ENCODE measurements around the gene SMOC2.

DNA sequence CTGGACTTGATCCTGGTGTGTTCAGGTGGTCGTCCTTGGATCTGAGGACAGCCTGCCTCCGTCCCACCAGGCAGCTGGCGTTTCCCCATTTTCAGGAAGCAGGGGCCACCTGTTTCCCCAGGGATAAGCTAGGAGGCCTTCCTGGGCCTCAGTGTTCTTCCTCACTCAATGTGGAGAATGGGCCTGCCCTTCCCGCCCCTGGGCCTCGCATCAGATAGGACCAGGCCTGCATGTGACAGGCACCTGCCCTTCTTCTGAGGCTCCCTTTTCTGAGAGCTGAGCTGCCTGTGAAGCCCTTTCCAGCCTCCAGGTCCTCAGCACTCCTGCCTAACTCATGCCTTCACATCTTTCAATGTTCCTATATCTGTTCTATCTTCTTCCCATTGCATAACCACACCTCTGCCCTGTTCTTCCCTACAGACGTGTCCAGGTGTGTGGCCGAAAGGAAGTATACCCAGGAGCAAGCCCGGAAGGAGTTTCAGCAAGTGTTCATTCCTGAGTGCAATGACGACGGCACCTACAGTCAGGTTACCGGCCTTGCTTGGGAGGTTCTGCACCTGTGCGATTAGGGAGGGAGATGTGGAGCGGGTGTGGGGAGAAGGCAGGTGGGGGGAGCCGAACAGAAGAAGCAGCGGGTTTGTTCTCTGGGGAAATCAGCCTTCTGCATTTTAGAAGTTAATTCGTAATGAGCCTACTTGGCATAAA is 85.1 kb downstream of the SMOC2 start:
- TF ChIP-seq POLR2A (IDR thresholded peaks at IDR 0.05) (no peak), POLR2AphosphoS5 (IDR thresholded peaks at IDR 0.05) (no peak)
- TF ChIP-seq, protein P1, sequence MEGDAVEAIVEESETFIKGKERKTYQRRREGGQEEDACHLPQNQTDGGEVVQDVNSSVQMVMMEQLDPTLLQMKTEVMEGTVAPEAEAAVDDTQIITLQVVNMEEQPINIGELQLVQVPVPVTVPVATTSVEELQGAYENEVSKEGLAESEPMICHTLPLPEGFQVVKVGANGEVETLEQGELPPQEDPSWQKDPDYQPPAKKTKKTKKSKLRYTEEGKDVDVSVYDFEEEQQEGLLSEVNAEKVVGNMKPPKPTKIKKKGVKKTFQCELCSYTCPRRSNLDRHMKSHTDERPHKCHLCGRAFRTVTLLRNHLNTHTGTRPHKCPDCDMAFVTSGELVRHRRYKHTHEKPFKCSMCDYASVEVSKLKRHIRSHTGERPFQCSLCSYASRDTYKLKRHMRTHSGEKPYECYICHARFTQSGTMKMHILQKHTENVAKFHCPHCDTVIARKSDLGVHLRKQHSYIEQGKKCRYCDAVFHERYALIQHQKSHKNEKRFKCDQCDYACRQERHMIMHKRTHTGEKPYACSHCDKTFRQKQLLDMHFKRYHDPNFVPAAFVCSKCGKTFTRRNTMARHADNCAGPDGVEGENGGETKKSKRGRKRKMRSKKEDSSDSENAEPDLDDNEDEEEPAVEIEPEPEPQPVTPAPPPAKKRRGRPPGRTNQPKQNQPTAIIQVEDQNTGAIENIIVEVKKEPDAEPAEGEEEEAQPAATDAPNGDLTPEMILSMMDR (IDR thresholded peaks at IDR 0.05) = no peak
